PC-3 (cell line): Measurements from ENCODE around the gene C6orf52. TPM values are rescaled to one million over a fixed set of nuclear protein-coding genes. Genes with fewer than 3 reads are reported as not detected.

Experiments used
- ATAC-seq: fragments of 200-7000 bp; cut with Tn5 transposase; 2 replicates; pipeline ENCODE4 v1.9.1; 2020; ENCODE audit warnings: mild to moderate bottlenecking, moderate library complexity
- BruUV-seq: library from RNA; stranded (reverse); fragments of 400-500 nt; replicated peaks from 2 replicates; lab custom pipeline; 2021; lab: Mats Ljungman, UMichigan
- CTCF ChIA-PET: fragments of 300-600 bp; sonication (Branson Sonifier 250); formaldehyde crosslinking; loops from one replicate; lab custom pipeline; 2022; ENCODE audit warnings: antibody characterized with exemption; lab: Charles Lee
- POLR2A ChIA-PET: fragments of 300-600 bp; sonication (Branson Sonifier 250); formaldehyde crosslinking; loops from one replicate; lab custom pipeline; 2022; ENCODE audit warnings: antibody characterized with exemption; ENCODE audit not compliant: unreplicated experiment; lab: Charles Lee
- DNase-seq: peaks from one replicate; pipeline ENCODE4 v3.0.0-alpha.2; 2015
- H2AFZ ChIP-seq: fragments of 300-600 bp; sonication (generic); 2 replicates; pipeline ENCODE4 v1.6.0; 2016; ENCODE audit warnings: antibody characterized with exemption, low read length
- H3F3A ChIP-seq: fragments of 300-600 bp; sonication (generic); one replicate; pipeline ENCODE4 v1.6.0; 2017; ENCODE audit warnings: antibody characterized with exemption, low read length, control low read depth, mild to moderate bottlenecking; ENCODE audit not compliant: unreplicated experiment
- H3K27ac ChIP-seq: fragments of 300-600 bp; sonication (generic); 2 replicates; pipeline ENCODE4 v1.5.1; 2016; ENCODE audit warnings: mild to moderate bottlenecking, low read length
- H3K27me3 ChIP-seq: fragments of 300-600 bp; sonication (generic); 2 replicates; pipeline ENCODE4 v1.6.1; 2016; ENCODE audit warnings: low read length, mixed read lengths
- H3K36me3 ChIP-seq: fragments of 300-600 bp; sonication (generic); 2 replicates; pipeline ENCODE4 v1.6.1; 2016; ENCODE audit warnings: low read depth, mixed run types, low read length, mixed read lengths
- H3K4me1 ChIP-seq: fragments of 300-600 bp; sonication (generic); 2 replicates; pipeline ENCODE4 v1.5.1; 2016; ENCODE audit warnings: low read length; ENCODE audit not compliant: insufficient read depth
- H3K4me2 ChIP-seq: fragments of 300-600 bp; sonication (generic); 2 replicates; pipeline ENCODE4 v1.6.0; 2016; ENCODE audit warnings: low read length
- H3K4me3 ChIP-seq: fragments of 300-600 bp; sonication (generic); 2 replicates; pipeline ENCODE4 v1.5.1; 2016; ENCODE audit warnings: mild to moderate bottlenecking, low read length, mixed read lengths
- H3K79me2 ChIP-seq: fragments of 300-600 bp; sonication (generic); 2 replicates; pipeline ENCODE4 v1.6.1; 2017; ENCODE audit warnings: low read length, mixed read lengths
- H3K9ac ChIP-seq: fragments of 300-600 bp; sonication (generic); 2 replicates; pipeline ENCODE4 v1.6.0; 2016; ENCODE audit warnings: mild to moderate bottlenecking, low read length
- H3K9me2 ChIP-seq: fragments of 300-600 bp; sonication (generic); replicated peaks from 2 replicates; pipeline ENCODE4 v1.6.1; 2016; ENCODE audit warnings: mixed run types, low read length, mixed read lengths
- H3K9me3 ChIP-seq: fragments of 300-600 bp; sonication (generic); 2 replicates; pipeline ENCODE4 v1.6.1; 2016; ENCODE audit warnings: low read length, mixed read lengths
- H4K20me1 ChIP-seq: fragments of 300-600 bp; sonication (generic); 2 replicates; pipeline ENCODE4 v1.6.1; 2016; ENCODE audit warnings: low read length, mixed read lengths
- CTCF ChIP-seq: fragments of 300-600 bp; sonication (generic); conservative IDR thresholded peaks from 2 replicates; pipeline ENCODE4 v1.5.1; 2017; ENCODE audit warnings: antibody characterized with exemption, low read depth, mild to moderate bottlenecking, low read length
- EZH2 ChIP-seq: fragments of 300-600 bp; sonication (generic); IDR thresholded peaks from one replicate; pipeline ENCODE4 v1.6.1; 2017; ENCODE audit warnings: antibody characterized with exemption, mild to moderate bottlenecking, low read length; ENCODE audit not compliant: unreplicated experiment
- EZH2phosphoT487 ChIP-seq: fragments of 300-600 bp; sonication (generic); IDR thresholded peaks from 2 replicates; pipeline ENCODE4 v1.6.1; 2018; ENCODE audit warnings: mild to moderate bottlenecking, antibody characterized with exemption, low read length, borderline replicate concordance
- intact Hi-C: fragments of 100-400 bp; cut with micrococcal nuclease; formaldehyde crosslinking; loops from 2 replicates; pipeline ENCODE4 v1.9.0; 2023
- total RNA-seq: library from RNA; depleted of rRNA; stranded (reverse); fragments of >200 nt; gene quantifications from 2 replicates; pipeline ENCODE4 v1.2.3, GENCODE V29; 2014

C6orf52 gene
- total RNA-seq, 1 experiment from 2014 or later = 0.80 TPM

GRCh38 chr6:10633216-10633615 is 61.2 kb downstream of the C6orf52 start:
- intact Hi-C loops = no loop called here
- H3K27ac ChIP-seq = peak overlapping the region; percentile 69
- H3K9me2 ChIP-seq = no peaks in the 10 kb centered on the region
- TF ChIP-seq CTCF (no peak), EZH2 (no peak), EZH2phosphoT487 (no peak)
- no peaks in the 10 kb centered on the region for H3K9me3 ChIP-seq
- H3K9ac ChIP-seq = no peak overlapping the region
- ATAC-seq = peak; percentile 100
- no TSS peak for BruUV-seq
- no peaks in the 10 kb centered on the region for H3F3A ChIP-seq
- H2AFZ ChIP-seq = no peak overlapping the region
- H3K4me3 ChIP-seq = no peak overlapping the region
- DNase-seq = peak; percentile 95
- H3K36me3 ChIP-seq = no peaks in the 10 kb centered on the region
- H3K4me2 ChIP-seq = peak overlapping the region; percentile 71
- CTCF ChIA-PET = no interaction called here
- H4K20me1 ChIP-seq = no peaks in the 10 kb centered on the region
- no peaks in the 10 kb centered on the region for H3K27me3 ChIP-seq
- H3K79me2 ChIP-seq = no peaks in the 10 kb centered on the region
- peaks cover 17% of the 10 kb centered on the region for H3K4me1 ChIP-seq
- POLR2A ChIA-PET = no interaction called here

- Histone ChIP-seq H3K27me3 (no peaks in the 10 kb centered on the region), H3K9me2 (no peaks in the 10 kb centered on the region), H4K20me1 (no peaks in the 10 kb centered on the region), H3K27ac (no peak overlapping the region), H3K4me3 (no peak overlapping the region), H3K79me2 (no peaks in the 10 kb centered on the region), H3K4me1 (peaks cover 17% of the 10 kb centered on the region), H3K9ac (no peak overlapping the region), H3F3A (no peaks in the 10 kb centered on the region), H3K9me3 (no peaks in the 10 kb centered on the region), H3K36me3 (peaks cover 5% of the 10 kb centered on the region; the same call in 1 of the 2 replicates), H2AFZ (no peak overlapping the region), H3K4me2 (no peak overlapping the region)
- ATAC-seq = no peak
- POLR2A ChIA-PET = no interaction called here
- DNase-seq = no peak
- TF ChIP-seq EZH2 (no peak), CTCF (no peak), EZH2phosphoT487 (no peak)
- BruUV-seq = no TSS peak
- CTCF ChIA-PET = no interaction called here
- intact Hi-C loops = no loop called here
These were observed 64.2 kb downstream of the C6orf52 start for GRCh38 chr6:10630178-10630577.

GRCh38 chr6:10627800-10628199 is 66.6 kb downstream of the C6orf52 start:
- Histone ChIP-seq H4K20me1 (no peaks in the 10 kb centered on the region), H3K4me3 (no peak overlapping the region), H3K4me2 (no peak overlapping the region), H3F3A (no peaks in the 10 kb centered on the region), H2AFZ (no peak overlapping the region), H3K27me3 (no peaks in the 10 kb centered on the region), H3K27ac (no peak overlapping the region), H3K9me2 (no peaks in the 10 kb centered on the region), H3K36me3 (peaks cover 13% of the 10 kb centered on the region; the same call in 1 of the 2 replicates), H3K9ac (no peak overlapping the region), H3K4me1 (peaks cover 4% of the 10 kb centered on the region), H3K79me2 (no peaks in the 10 kb centered on the region), H3K9me3 (no peaks in the 10 kb centered on the region)
- BruUV-seq = TSS peak; percentile 19
- ChIA-PET CTCF (no interaction called here), POLR2A (no interaction called here)
- TF ChIP-seq EZH2phosphoT487 (no peak), EZH2 (no peak), CTCF (no peak)
- no peak for DNase-seq
- intact Hi-C loops = no loop called here
- no peak for ATAC-seq
